C4-2B (cell line): ENCODE data around the gene LPCAT2.
A peak's percentile ranks its signal among the peaks of the same experiment; 100 is the strongest.

ENCODE experiments used
- H3K27ac ChIP-seq: fragments of 450-650 bp; 2 replicates; pipeline ENCODE4 v1.5.1; 2017
- CTCF ChIP-seq: fragments of 450-650 bp; conservative IDR thresholded peaks from 2 replicates; pipeline ENCODE4 v1.5.1; 2017; ENCODE audit warnings: mild to moderate bottlenecking
- ZFX ChIP-seq: fragments of 450-650 bp; IDR thresholded peaks from 2 replicates; pipeline ENCODE4 v1.6.1; 2017

The LPCAT2 gene

GRCh38 chr16:55505333-55506015 is 3.4 kb upstream of the LPCAT2 start:
- TF ChIP-seq ZFX, result no peak
- no peak overlapping the region for H3K27ac ChIP-seq

- H3K27ac ChIP-seq, result no peak overlapping the region
- TF ChIP-seq CTCF, result no peak
These were observed 2.8 kb upstream of the LPCAT2 start for GRCh38 chr16:55506083-55506482.

- TF ChIP-seq CTCF (no peak), ZFX (no peak)
- H3K27ac ChIP-seq, result no peak overlapping the region
These were observed 2.2 kb upstream of the LPCAT2 start for GRCh38 chr16:55506708-55507107.

- TF ChIP-seq ZFX (no peak), CTCF (no peak)
- peak overlapping the region; percentile 35; the same call in 1 of the 2 replicates for H3K27ac ChIP-seq
These were observed 476 bp upstream of the LPCAT2 start for GRCh38 chr16:55508271-55508921.

- H3K27ac ChIP-seq, result no peak overlapping the region
- no peak for TF ChIP-seq CTCF
- TF ChIP-seq ZFX, result no peak
These were observed 1.4 kb downstream of the LPCAT2 start for GRCh38 chr16:55510185-55510805.

GRCh38 chr16:55512941-55513340 is 4.1 kb downstream of the LPCAT2 start:
- H3K27ac ChIP-seq, result no peak overlapping the region
- TF ChIP-seq CTCF (no peak), ZFX (no peak)

- TF ChIP-seq ZFX (no peak), CTCF (0 out of 2 replicates have a peak, but pooled peaks have one; percentile 5)
- no peak overlapping the region for H3K27ac ChIP-seq
These were observed 4.7 kb downstream of the LPCAT2 start for GRCh38 chr16:55513616-55514015.
